ENCODE measurements around the gene SP110. TPM values are rescaled to one million over a fixed set of nuclear protein-coding genes. Genes with fewer than 3 reads are reported as not detected.
A peak's percentile ranks its signal among the peaks of the same experiment; 100 is the strongest.
"Not testable (repeated sequence)": the region's sequence is repeated elsewhere in the genome, so short reads cannot be mapped to it uniquely, and the experiment has no call there.

SP110 gene
- total RNA-seq, 4 donors from 2014 or later: 13.7 to 181 (median 24.4) TPM

DNA sequence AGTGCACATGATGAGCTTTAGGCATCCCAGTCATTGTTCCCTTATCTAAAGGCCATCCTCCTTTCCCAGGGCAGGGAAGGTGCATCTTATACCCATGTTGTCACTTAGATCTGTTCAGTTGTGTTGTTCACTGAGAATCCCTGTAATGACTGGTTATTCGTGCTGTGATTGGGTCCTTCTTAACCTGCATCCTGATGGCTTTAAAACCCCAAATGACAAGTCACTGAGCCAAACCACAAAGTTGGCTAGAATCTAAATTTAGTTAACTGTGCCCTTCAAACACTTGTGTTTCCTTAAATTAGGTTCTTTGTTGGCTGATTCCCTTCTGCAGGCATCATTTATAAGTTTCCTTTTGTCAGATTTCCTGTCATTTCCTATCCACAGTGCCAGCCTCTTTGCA lies 92.6 kb downstream of the SP110 start:
- peaks cover 0 to 9% (median 0%) of the 10 kb centered on the region in 4 donors for H3K4me1 ChIP-seq
- no peaks in the 10 kb centered on the region for H3K27me3 ChIP-seq
- TF ChIP-seq POLR2A (IDR thresholded peaks at IDR 0.05): no peak
- TF ChIP-seq, protein P1, sequence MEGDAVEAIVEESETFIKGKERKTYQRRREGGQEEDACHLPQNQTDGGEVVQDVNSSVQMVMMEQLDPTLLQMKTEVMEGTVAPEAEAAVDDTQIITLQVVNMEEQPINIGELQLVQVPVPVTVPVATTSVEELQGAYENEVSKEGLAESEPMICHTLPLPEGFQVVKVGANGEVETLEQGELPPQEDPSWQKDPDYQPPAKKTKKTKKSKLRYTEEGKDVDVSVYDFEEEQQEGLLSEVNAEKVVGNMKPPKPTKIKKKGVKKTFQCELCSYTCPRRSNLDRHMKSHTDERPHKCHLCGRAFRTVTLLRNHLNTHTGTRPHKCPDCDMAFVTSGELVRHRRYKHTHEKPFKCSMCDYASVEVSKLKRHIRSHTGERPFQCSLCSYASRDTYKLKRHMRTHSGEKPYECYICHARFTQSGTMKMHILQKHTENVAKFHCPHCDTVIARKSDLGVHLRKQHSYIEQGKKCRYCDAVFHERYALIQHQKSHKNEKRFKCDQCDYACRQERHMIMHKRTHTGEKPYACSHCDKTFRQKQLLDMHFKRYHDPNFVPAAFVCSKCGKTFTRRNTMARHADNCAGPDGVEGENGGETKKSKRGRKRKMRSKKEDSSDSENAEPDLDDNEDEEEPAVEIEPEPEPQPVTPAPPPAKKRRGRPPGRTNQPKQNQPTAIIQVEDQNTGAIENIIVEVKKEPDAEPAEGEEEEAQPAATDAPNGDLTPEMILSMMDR (IDR thresholded peaks at IDR 0.05): no peak
- no peak for DNase-seq
- H3K27ac ChIP-seq: no peak overlapping the region
- no peaks in the 10 kb centered on the region for H3K9me3 ChIP-seq
- no peak overlapping the region for H3K4me3 ChIP-seq
- H3K36me3 ChIP-seq: no peaks in the 10 kb centered on the region

DNA sequence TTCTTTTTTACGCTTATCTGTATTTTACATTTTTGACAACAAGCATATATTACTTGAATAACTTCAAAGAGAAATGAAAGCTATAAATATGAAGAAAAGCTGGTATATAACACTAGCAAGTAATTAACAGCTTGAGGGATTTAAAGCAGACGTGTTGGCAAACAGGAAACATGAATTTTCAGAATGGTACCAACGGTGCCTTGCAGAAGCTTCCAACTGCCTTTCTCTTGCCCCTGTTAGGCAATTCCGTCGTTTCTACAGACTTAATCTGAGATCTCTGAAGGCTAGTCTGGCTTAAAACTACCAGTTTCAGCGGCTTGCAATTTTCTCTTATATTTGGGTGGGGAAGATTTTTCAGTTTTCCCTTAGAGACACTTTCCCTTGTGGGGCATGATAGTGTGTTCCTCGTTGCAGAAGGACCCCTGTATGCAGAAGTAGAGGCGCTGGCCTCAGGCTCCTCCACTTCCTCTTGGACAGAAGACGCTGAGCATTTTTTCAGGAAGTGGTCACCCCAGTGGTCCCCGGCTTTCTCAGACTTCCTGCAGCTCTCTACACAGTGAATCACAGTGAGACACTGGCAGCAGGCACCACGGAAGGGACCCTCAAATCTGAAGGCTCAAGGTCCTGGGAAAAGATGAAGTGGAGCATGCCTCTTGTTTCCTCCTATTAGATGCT lies 94.9 kb downstream of the SP110 start:
- Histone ChIP-seq H3K27me3 (no peaks in the 10 kb centered on the region), H3K27ac (no peak overlapping the region), H3K4me1 (peaks cover 0 to 9% (median 0%) of the 10 kb centered on the region in 4 donors), H3K4me3 (no peak overlapping the region), H3K36me3 (no peaks in the 10 kb centered on the region), H3K9me3 (peaks cover 0 to 2% (median 0%) of the 10 kb centered on the region in 4 donors)
- TF ChIP-seq POLR2A (IDR thresholded peaks at IDR 0.05): no peak
- TF ChIP-seq, protein P1 (IDR thresholded peaks at IDR 0.05): no peak
- peak in 2 of 3 donors; percentile 56 to 65 for DNase-seq

DNA sequence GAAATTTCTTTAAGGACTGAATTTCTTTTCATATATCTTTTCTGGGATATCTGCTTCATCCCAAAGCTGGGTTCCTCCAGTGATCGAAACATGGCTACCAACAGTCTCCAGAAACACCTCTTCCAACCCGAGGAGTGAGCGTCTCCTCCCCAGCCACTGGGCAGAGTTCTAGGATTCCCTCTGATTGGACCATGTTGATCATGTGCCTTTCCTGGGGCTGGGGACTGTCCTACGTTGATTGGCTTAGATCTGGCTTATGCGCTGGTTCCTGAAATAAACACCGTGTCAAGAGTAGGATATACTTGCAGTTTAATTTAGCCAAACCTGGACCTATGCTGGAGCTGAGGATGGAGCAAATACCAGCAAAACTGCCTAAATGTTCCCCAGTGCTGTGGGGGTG lies 95.5 kb downstream of the SP110 start:
- no peaks in the 10 kb centered on the region for H3K36me3 ChIP-seq
- no peak overlapping the region for H3K27ac ChIP-seq
- TF ChIP-seq POLR2A (IDR thresholded peaks at IDR 0.05): no peak
- TF ChIP-seq, protein P1 (IDR thresholded peaks at IDR 0.05): no peak
- H3K9me3 ChIP-seq: peaks cover 0 to 8% (median 0%) of the 10 kb centered on the region in 4 donors
- no peaks in the 10 kb centered on the region for H3K27me3 ChIP-seq
- no peak for DNase-seq
- H3K4me3 ChIP-seq: no peak overlapping the region
- peaks cover 0 to 4% (median 0%) of the 10 kb centered on the region in 4 donors for H3K4me1 ChIP-seq

DNA sequence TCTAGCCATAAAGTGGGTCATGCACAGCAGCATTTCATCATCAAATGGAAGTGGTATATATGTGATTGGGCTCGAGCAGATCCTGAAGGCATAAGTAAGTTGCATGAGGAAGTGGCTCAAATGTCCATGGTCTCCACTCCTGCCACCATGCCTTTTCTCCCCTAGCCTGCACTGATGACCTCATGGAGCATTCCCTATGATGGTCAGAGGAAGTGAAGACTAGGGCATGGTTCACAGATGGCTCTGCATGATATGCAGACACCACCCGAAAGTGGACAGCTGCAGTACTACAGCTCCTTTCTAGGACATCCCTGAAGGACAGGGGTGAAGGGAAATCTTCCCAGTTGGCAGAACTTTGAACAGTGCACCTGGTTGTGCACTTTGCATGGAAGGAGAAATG lies 99.4 kb downstream of the SP110 start:
- H3K9me3 ChIP-seq, H3K27ac ChIP-seq, H3K36me3 ChIP-seq, H3K4me1 ChIP-seq, DNase-seq, H3K27me3 ChIP-seq, H3K4me3 ChIP-seq: not testable (repeated sequence)

DNA sequence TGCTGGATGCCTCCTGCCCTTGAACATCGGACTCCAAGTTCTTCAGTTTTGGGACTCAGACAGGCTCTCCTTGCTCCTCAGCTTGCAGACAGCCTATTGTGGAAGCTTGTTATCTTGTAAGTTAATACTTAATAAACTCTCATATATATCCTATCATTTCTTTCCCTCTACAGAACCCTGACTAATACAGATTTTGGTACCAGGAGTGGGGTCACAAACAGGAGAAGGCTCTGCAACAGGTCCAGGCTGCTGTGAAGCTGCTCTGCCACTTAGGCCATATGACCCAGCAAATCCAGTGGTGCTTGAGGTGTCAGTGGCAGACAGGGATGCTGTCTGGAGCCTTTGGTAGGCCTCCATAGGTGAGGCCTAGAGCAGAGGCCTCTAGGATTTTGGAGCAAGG lies 100.0 kb downstream of the SP110 start:
- DNase-seq, H3K36me3 ChIP-seq, H3K4me1 ChIP-seq, H3K9me3 ChIP-seq, H3K27me3 ChIP-seq, H3K4me3 ChIP-seq, H3K27ac ChIP-seq: not testable (repeated sequence)

Other genes starting within 250 kb of the SP110 start
- gene SLC16A14, start 151.1 kb downstream of the SP110 start, total RNA-seq: 1 to 10 TPM in 1 of 4 donors, under 1 TPM in 2, not detected in 1; 0.47 to 3.3 (median 0.80) TPM
- 10 to 100 TPM in 2 of 4 donors, 1 to 10 TPM in 2; 3.0 to 99.9 (median 9.4) TPM for gene SP140, start 5.8 kb upstream of the SP110 start, total RNA-seq
- gene SP140L, start 107.2 kb upstream of the SP110 start, total RNA-seq: 10 to 100 TPM; 22.1 to 53.6 (median 35.7) TPM
- 100 to 1,000 TPM; 106 to 498 (median 127) TPM for gene SP100, start 196.2 kb upstream of the SP110 start, total RNA-seq

Measured in Peyer's patch (tissue), 4 donors.